Fibroblast of lung (primary cell): ENCODE data around the gene CACNA2D3. TPM values are rescaled to one million over a fixed set of nuclear protein-coding genes. Genes with fewer than 3 reads are reported as not detected.

Source experiments
- DNase-seq, 2 donors: peaks; one replicate each; pipeline versions ENCODE4 v3.0.0 to v3.0.0-alpha.2; 2010; ENCODE audit warnings: low read depth in 2 of 2
- H2AFZ ChIP-seq: 2 replicates; pipeline ENCODE4 v1.5.1; 2012; ENCODE audit warnings: low read length, control low read depth, inconsistent platforms
- H3K27ac ChIP-seq: 2 replicates; pipeline ENCODE4 v1.5.1; 2011; ENCODE audit warnings: low read length, control low read depth; ENCODE audit not compliant: insufficient read depth
- H3K27me3 ChIP-seq: 2 replicates; pipeline ENCODE4 v1.5.1; 2011; ENCODE audit warnings: mild to moderate bottlenecking, low read length; ENCODE audit not compliant: control insufficient read depth, insufficient read depth
- H3K36me3 ChIP-seq: 2 replicates; pipeline ENCODE4 v1.5.1; 2011; ENCODE audit warnings: low read length; ENCODE audit not compliant: control insufficient read depth, insufficient read depth
- H3K4me1 ChIP-seq: 2 replicates; pipeline ENCODE4 v1.5.1; 2011; ENCODE audit warnings: low read length; ENCODE audit not compliant: control insufficient read depth, insufficient read depth; ENCODE audit errors: extremely low read depth
- H3K4me2 ChIP-seq: 2 replicates; pipeline ENCODE4 v1.5.1; 2011; ENCODE audit warnings: low read length, control low read depth; ENCODE audit not compliant: insufficient read depth; ENCODE audit errors: extremely low read depth
- H3K4me3 ChIP-seq, 4 experiments: fragments of 200-600 bp in 1 of 4; sonication (generic) in 1 of 4; replicated peaks in 1 of 4; 2 replicates each; pipeline ENCODE4 v1.5.1; 2011 to 2016; ENCODE audit warnings: low read length in 4 of 4, low read depth in 3 of 4, mild to moderate bottlenecking in 3 of 4, control low read depth in 2 of 4, inconsistent platforms in 1 of 4, mixed read lengths in 1 of 4; ENCODE audit not compliant: insufficient read depth in 1 of 4; ENCODE audit errors: control extremely low read depth in 1 of 4
- H3K79me2 ChIP-seq: 2 replicates; pipeline ENCODE4 v1.5.1; 2012; ENCODE audit warnings: mild to moderate bottlenecking, low read length, inconsistent platforms; ENCODE audit not compliant: control insufficient read depth, insufficient read depth
- H3K9ac ChIP-seq: 2 replicates; pipeline ENCODE4 v1.5.1; 2011; ENCODE audit warnings: mild to moderate bottlenecking, low read length, control low read depth; ENCODE audit not compliant: insufficient read depth
- H3K9me3 ChIP-seq: 2 replicates; pipeline ENCODE4 v1.5.1; 2012; ENCODE audit warnings: low read depth, low read length; ENCODE audit not compliant: control insufficient read depth, insufficient read depth
- H4K20me1 ChIP-seq: 2 replicates; pipeline ENCODE4 v1.5.1; 2011; ENCODE audit warnings: low read length; ENCODE audit not compliant: control insufficient read depth, insufficient read depth; ENCODE audit errors: extremely low read depth
- CTCF ChIP-seq, 2 donors: IDR thresholded peaks in 1 of 2; conservative IDR thresholded peaks in 1 of 2; 1 replicate in 1 of 2; 2 replicates in 1 of 2; pipeline ENCODE4 v1.5.1; 2011 to 2012; ENCODE audit warnings: low read length in 2 of 2, control low read depth in 1 of 2, inconsistent platforms in 1 of 2, low read depth in 1 of 2, mild to moderate bottlenecking in 1 of 2
- EZH2 ChIP-seq: IDR thresholded peaks from 2 replicates; pipeline ENCODE4 v1.5.1; 2012; ENCODE audit warnings: low read length, control low read depth, mild to moderate bottlenecking; ENCODE audit errors: missing control alignments
- polyA plus RNA-seq, 2 donors: library from polyadenylated mRNA; depleted of rRNA in 1 of 2; stranded (reverse) in 1 of 2; unstranded in 1 of 2; fragments of >200 nt; gene quantifications; 2 replicates each; pipeline ENCODE4 v1.2.1, GENCODE V29; 2011 to 2012; ENCODE audit warnings: missing spikeins in 1 of 2
- total RNA-seq: library from RNA; depleted of rRNA; stranded (reverse); fragments of >200 nt; gene quantifications from 2 replicates; pipeline ENCODE4 v1.2.1, GENCODE V29; 2014

Gene CACNA2D3
- total and polyA plus RNA-seq, 2 donors (not counting 1 experiment from before 2014, with no cell fraction given) = 1.8 to 11.5 TPM

- no peak overlapping the region for H3K27ac ChIP-seq
- H3K4me2 ChIP-seq = no peak overlapping the region
- no peak for TF ChIP-seq EZH2
- TF ChIP-seq CTCF (conservative IDR thresholded peaks at IDR 0.05 in 1 of 2, IDR thresholded peaks at IDR 0.05 in 1 of 2; ENCODE audit: low read depth in 1 of 2, low read length in 2 of 2) = no peak
- no peaks in the 10 kb centered on the region for H4K20me1 ChIP-seq
- no peaks in the 10 kb centered on the region for H3K79me2 ChIP-seq
- no peaks in the 10 kb centered on the region for H3K9me3 ChIP-seq
- H3K4me3 ChIP-seq = no peak overlapping the region
- no peaks in the 10 kb centered on the region for H3K36me3 ChIP-seq
- H3K27me3 ChIP-seq = no peaks in the 10 kb centered on the region
- no peak for DNase-seq
- H3K9ac ChIP-seq = no peak overlapping the region
- H2AFZ ChIP-seq = no peak overlapping the region
- no peaks in the 10 kb centered on the region for H3K4me1 ChIP-seq
These were observed 887.0 kb downstream of the CACNA2D3 start for GRCh38 chr3:55009372-55009771.

- Histone ChIP-seq H4K20me1 (no peaks in the 10 kb centered on the region), H3K36me3 (no peaks in the 10 kb centered on the region), H3K9me3 (no peaks in the 10 kb centered on the region), H3K4me1 (no peaks in the 10 kb centered on the region), H3K4me2 (no peak overlapping the region), H2AFZ (no peak overlapping the region), H3K4me3 (no peak overlapping the region), H3K27me3 (no peaks in the 10 kb centered on the region), H3K9ac (no peak overlapping the region), H3K79me2 (no peaks in the 10 kb centered on the region), H3K27ac (no peak overlapping the region)
- TF ChIP-seq CTCF (conservative IDR thresholded peaks at IDR 0.05 in 1 of 2, IDR thresholded peaks at IDR 0.05 in 1 of 2; ENCODE audit: low read depth in 1 of 2, low read length in 2 of 2) (no peak), EZH2 (no peak)
- DNase-seq = no peak
These were observed 889.7 kb downstream of the CACNA2D3 start for GRCh38 chr3:55012091-55012490.

- H2AFZ ChIP-seq = no peak overlapping the region
- peak; percentile 39 to 61 for DNase-seq
- no peaks in the 10 kb centered on the region for H3K27me3 ChIP-seq
These were observed 891.0 kb downstream of the CACNA2D3 start for GRCh38 chr3:55013145-55013925.

More at GRCh38 chr3:55013145-55013925, 891.0 kb downstream of the CACNA2D3 start:
- no peaks in the 10 kb centered on the region for H4K20me1 ChIP-seq
- TF ChIP-seq EZH2 (no peak), CTCF (conservative IDR thresholded peaks at IDR 0.05 in 1 of 2, IDR thresholded peaks at IDR 0.05 in 1 of 2; ENCODE audit: low read depth in 1 of 2, low read length in 2 of 2) (peak in 1 of 2 donors; percentile 42)
- H3K4me1 ChIP-seq = no peaks in the 10 kb centered on the region
- H3K9me3 ChIP-seq = no peaks in the 10 kb centered on the region
- H3K27ac ChIP-seq = no peak overlapping the region
- H3K9ac ChIP-seq = no peak overlapping the region
- H3K4me3 ChIP-seq = no peak overlapping the region
- H3K79me2 ChIP-seq = no peaks in the 10 kb centered on the region
- no peaks in the 10 kb centered on the region for H3K36me3 ChIP-seq
- no peak overlapping the region for H3K4me2 ChIP-seq
